Thyroid gland (tissue), 4 donors: ENCODE data around the gene SOCS3. TPM values are rescaled to one million over a fixed set of nuclear protein-coding genes. Genes with fewer than 3 reads are reported as not detected.

Source experiments
- DNase-seq, 2 donors: peaks; one replicate each; pipeline ENCODE4 v3.0.0-alpha.2; 2019
- H3K27ac ChIP-seq, 3 donors: fragments of 200-600 bp; sonication (generic); 1 replicate in 2 of 3; 2 replicates in 1 of 3; pipeline ENCODE4 v1.5.1; 2016 to 2019; ENCODE audit warnings: mild to moderate bottlenecking in 1 of 3, moderate library complexity in 1 of 3
- H3K27me3 ChIP-seq: fragments of 200-600 bp; sonication (generic); one replicate; pipeline ENCODE4 v1.5.1; 2019
- H3K36me3 ChIP-seq, 2 donors: fragments of 200-600 bp; sonication (generic); one replicate each; pipeline ENCODE4 v1.5.1; 2016 to 2019
- H3K4me1 ChIP-seq, 2 donors: fragments of 200-600 bp; sonication (generic); one replicate each; pipeline ENCODE4 v1.5.1; 2017 to 2019
- H3K4me3 ChIP-seq, 3 donors: fragments of 200-600 bp; sonication (generic); replicated peaks in 1 of 3; 1 replicate in 2 of 3; 2 replicates in 1 of 3; pipeline ENCODE4 v1.5.1; 2016; ENCODE audit warnings: mild to moderate bottlenecking in 1 of 3
- H3K9me3 ChIP-seq: fragments of 200-600 bp; sonication (generic); one replicate; pipeline ENCODE4 v1.5.1; 2017
- POLR2A ChIP-seq, 2 donors: fragments of 450-650 bp; IDR thresholded peaks; one replicate each; pipeline ENCODE4 v1.6.1; 2017; ENCODE audit warnings: antibody characterized with exemption in 2 of 2, mild to moderate bottlenecking in 2 of 2, moderate library complexity in 1 of 2
- WGBS, 2 donors: methylation state at CpG; one replicate each; pipeline ENCODE4 v1.1.5; 2017; 5-methylcytosine and 5-hydroxymethylcytosine counted together
- intact Hi-C: fragments of 100-400 bp; cut with DNase I; formaldehyde crosslinking; loops from one replicate; pipeline ENCODE4 v1.15.1; 2023
- total RNA-seq, 4 donors: library from RNA; depleted of rRNA; stranded (reverse); fragments of >200 nt; gene quantifications; one replicate each; pipeline ENCODE4 v1.2.3, GENCODE V29; 2016
- TF ChIP-seq, protein P1 (sequence below), 6 experiments: fragments of 200-600 bp in 3 of 6; fragments of 450-650 bp in 3 of 6; sonication (generic) in 3 of 6; IDR thresholded peaks; one replicate each; pipeline ENCODE4 v1.5.1; 2016 to 2019; ENCODE audit warnings: antibody characterized with exemption in 6 of 6, mild to moderate bottlenecking in 2 of 6, inconsistent platforms in 1 of 6, moderate library complexity in 1 of 6

Gene SOCS3
- total RNA-seq, 4 donors from 2014 or later, result 9.2 to 110 (median 33.3) TPM

GRCh38 chr17:78378225-78379130 lies 18.6 kb upstream of the SOCS3 start, which contains the start of gene PGS1:
PGS1 (plus strand) TSS chr17:78378649; CDS start chr17:78378666, 17 bp downstream.
- no peaks in the 10 kb centered on the region for H3K36me3 ChIP-seq
- no peaks in the 10 kb centered on the region for H3K27me3 ChIP-seq
- peaks cover 16 to 62% of the 10 kb centered on the region in 2 donors for H3K4me1 ChIP-seq
- intact Hi-C loops, result no loop called here
- H3K9me3 ChIP-seq, result no peaks in the 10 kb centered on the region
- 0 to 4% methylated on average over 9 of the region's 89 CpGs for WGBS, 2 donors
- DNase-seq, result peak; percentile 72 to 77
- peak within 1 kb of the TSS; percentile 83 to 99 (median 86) for H3K4me3 ChIP-seq
- H3K27ac ChIP-seq, result peak within 1 kb of the TSS; percentile 80 to 86 (median 86)
- peak in 1 of 2 donors; percentile 77 for TF ChIP-seq POLR2A (IDR thresholded peaks at IDR 0.05)
- TF ChIP-seq, protein P1, sequence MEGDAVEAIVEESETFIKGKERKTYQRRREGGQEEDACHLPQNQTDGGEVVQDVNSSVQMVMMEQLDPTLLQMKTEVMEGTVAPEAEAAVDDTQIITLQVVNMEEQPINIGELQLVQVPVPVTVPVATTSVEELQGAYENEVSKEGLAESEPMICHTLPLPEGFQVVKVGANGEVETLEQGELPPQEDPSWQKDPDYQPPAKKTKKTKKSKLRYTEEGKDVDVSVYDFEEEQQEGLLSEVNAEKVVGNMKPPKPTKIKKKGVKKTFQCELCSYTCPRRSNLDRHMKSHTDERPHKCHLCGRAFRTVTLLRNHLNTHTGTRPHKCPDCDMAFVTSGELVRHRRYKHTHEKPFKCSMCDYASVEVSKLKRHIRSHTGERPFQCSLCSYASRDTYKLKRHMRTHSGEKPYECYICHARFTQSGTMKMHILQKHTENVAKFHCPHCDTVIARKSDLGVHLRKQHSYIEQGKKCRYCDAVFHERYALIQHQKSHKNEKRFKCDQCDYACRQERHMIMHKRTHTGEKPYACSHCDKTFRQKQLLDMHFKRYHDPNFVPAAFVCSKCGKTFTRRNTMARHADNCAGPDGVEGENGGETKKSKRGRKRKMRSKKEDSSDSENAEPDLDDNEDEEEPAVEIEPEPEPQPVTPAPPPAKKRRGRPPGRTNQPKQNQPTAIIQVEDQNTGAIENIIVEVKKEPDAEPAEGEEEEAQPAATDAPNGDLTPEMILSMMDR (IDR thresholded peaks at IDR 0.05), result no peak

DNA sequence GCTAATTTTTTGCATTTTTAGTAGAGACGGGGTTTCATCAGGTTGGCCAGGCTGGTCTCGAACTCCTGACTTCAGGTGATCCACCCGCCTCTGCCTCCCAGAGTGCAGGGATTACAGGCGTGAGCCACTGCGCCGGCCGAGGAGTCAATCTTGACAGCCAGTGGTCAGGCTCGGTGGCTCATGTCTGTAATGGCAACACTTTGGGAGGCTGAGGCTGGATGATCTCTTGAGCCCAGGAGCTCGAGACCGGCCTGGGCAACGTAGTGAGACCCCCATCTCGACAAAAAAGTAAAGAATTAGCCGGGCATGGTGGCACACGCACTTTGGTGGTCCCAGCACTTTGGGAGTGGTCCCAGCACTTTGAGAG lies 18.0 kb upstream of the SOCS3 start:
- TF ChIP-seq, protein P1 (IDR thresholded peaks at IDR 0.05), result no peak
- TF ChIP-seq POLR2A (IDR thresholded peaks at IDR 0.05), result no peak
- no peaks in the 10 kb centered on the region for H3K36me3 ChIP-seq
- no peaks in the 10 kb centered on the region for H3K9me3 ChIP-seq
- H3K4me3 ChIP-seq, result peak overlapping the region in 2 of 3 donors; percentile 83 to 86
- H3K4me1 ChIP-seq, result peaks cover 16 to 57% of the 10 kb centered on the region in 2 donors
- no peaks in the 10 kb centered on the region for H3K27me3 ChIP-seq
- intact Hi-C loops, result no loop called here
- WGBS, 2 donors, result 56 to 62% methylated on average over 11 to 12 of the region's 14 CpGs
- no peak for DNase-seq
- H3K27ac ChIP-seq, result peak overlapping the region; percentile 80 to 86 (median 86)

DNA sequence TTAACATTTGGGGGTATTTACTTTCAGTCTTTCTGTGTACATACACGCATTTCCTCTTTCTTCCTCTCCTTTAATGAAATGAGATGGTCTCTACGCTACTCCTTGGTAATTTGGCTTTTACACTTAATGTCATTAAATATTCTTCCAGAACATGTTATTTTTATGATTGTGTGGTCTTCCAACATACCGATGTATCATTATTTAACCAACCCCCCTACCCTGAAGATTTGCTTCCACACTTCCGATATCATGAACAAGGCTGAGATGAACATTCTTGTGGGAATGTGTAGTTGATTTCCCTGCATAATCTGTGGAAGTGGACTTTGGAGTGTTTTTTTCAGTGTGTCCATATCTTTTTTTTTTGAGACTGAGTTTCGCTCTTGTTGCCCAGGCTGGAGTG lies 16.3 kb upstream of the SOCS3 start:
- intact Hi-C loops, result no loop called here
- WGBS, 2 donors, result 84 to 95% methylated on average over 5 of the region's 5 CpGs
- H3K9me3 ChIP-seq, result no peaks in the 10 kb centered on the region
- no peaks in the 10 kb centered on the region for H3K36me3 ChIP-seq
- H3K27me3 ChIP-seq, result no peaks in the 10 kb centered on the region
- peaks cover 13 to 47% of the 10 kb centered on the region in 2 donors for H3K4me1 ChIP-seq
- peak overlapping the region in 1 of 3 donors; percentile 70 for H3K27ac ChIP-seq
- DNase-seq, result no peak
- no peak for TF ChIP-seq POLR2A (IDR thresholded peaks at IDR 0.05)
- TF ChIP-seq, protein P1 (IDR thresholded peaks at IDR 0.05), result no peak
- H3K4me3 ChIP-seq, result no peak overlapping the region

DNA sequence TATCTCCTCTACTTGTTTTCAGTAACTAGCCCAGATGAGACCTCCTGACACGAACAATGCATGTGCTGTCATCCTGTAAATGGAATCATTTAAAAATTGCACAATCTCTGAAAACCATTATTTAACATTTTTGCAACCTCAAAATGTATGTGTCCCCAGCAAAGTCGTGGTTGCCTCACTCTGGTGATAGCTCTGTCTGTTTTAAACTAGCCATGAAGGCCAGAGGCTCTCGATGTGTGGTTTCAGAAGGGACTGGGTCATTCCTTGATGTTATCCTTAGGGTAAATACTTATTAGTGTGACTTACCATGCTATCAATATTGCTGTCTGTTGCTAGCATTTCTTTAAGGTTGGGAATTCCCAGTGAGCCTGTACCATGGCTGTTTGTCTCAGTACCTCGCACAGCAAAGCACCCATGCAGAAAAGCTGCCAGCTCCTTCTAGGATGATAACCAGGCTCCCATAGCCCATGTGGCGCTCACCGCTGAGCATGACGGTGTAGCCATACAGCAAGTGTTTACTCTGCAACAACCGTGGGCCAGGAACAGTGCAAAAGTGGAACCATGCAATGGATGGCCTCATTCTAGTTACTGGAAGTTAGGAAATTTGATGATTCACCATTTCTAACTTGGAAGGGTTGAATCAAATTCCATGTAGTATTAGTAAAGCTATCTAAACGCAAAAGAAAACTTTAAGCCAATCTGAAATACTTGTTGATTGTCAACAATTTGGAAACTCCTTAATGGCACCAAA lies 15.7 kb upstream of the SOCS3 start:
- intact Hi-C loops, result no loop called here
- TF ChIP-seq, protein P1 (IDR thresholded peaks at IDR 0.05), result no peak
- TF ChIP-seq POLR2A (IDR thresholded peaks at IDR 0.05), result no peak
- peaks cover 13 to 43% of the 10 kb centered on the region in 2 donors for H3K4me1 ChIP-seq
- peak; percentile 43 to 62 for DNase-seq
- no peaks in the 10 kb centered on the region for H3K27me3 ChIP-seq
- H3K36me3 ChIP-seq, result no peaks in the 10 kb centered on the region
- WGBS, 2 donors, result 49 to 56% methylated on average over 9 of the region's 9 CpGs
- H3K9me3 ChIP-seq, result no peaks in the 10 kb centered on the region
- H3K27ac ChIP-seq, result peak overlapping the region in 2 of 3 donors; percentile 59 to 70
- no peak overlapping the region for H3K4me3 ChIP-seq
